ENCODE measurements around the gene SDHD. TPM values are rescaled to one million over a fixed set of nuclear protein-coding genes. Genes with fewer than 3 reads are reported as not detected.

The SDHD gene
- total and polyA plus RNA-seq, 2 donors (not counting 1 experiment from before 2014, with no cell fraction given) = 43.0 to 57.7 TPM

DNA sequence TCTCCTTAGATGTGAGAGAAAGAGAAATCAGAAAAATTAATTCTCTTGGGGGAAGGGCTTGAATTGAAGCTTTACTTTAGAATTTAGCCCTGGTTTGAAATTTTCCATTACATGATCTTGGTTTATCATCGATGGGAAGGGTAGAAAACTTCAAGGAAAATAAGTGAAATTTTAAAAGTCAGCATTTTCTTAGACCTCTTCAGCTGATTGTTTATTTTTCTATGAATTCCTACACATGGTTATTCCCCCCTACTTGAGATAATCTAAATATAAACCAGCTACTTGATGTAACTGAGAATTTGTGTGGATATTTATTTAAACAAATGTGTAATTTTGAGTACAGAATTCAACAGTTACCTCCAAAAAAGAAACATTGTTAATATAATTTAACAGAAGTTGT lies 23.8 kb upstream of the SDHD start:
- H2AFZ ChIP-seq (ENCODE audit: insufficient read depth, low read depth, low read length, poor library complexity, severe bottlenecking) = no peak overlapping the region
- Mint-ChIP-seq H3K27ac (no peak overlapping the region), H3K4me3 (no peak overlapping the region), H3K4me1 (no peaks in the 10 kb centered on the region), H3K27me3 (no peaks in the 10 kb centered on the region), H3K9me3 (ENCODE audit: insufficient read depth) (no peaks in the 10 kb centered on the region)
- no peaks in the 10 kb centered on the region for H3K9me3 ChIP-seq (ENCODE audit: control extremely low read depth in 1 of 3, control insufficient read depth in 2 of 3, insufficient read depth in 1 of 3, low read length in 2 of 3)
- DNase-seq = no peak
- intact Hi-C loops (cut with micrococcal nuclease) = no loop called here
- TF ChIP-seq CTCF (IDR thresholded peaks at IDR 0.05) (no peak), EZH2 (IDR thresholded peaks at IDR 0.05; ENCODE audit: borderline replicate concordance, insufficient read depth, low read depth, low read length, poor library complexity, severe bottlenecking) (no peak)
- no peaks in the 10 kb centered on the region for H3K4me1 ChIP-seq (ENCODE audit: control insufficient read depth in 2 of 2, insufficient read depth in 2 of 2, low read length in 2 of 2)
- no CpG with 5 or more reads among the region's 1 CpG for WGBS (ENCODE audit: insufficient coverage)
- ATAC-seq (ENCODE audit: low read depth) = no peak
- H3K4me3 ChIP-seq (ENCODE audit: control extremely low read depth in 1 of 5, extremely low read depth in 1 of 5, insufficient read depth in 1 of 5, low read depth in 2 of 5, low read length in 4 of 5) = no peak overlapping the region
- ChIA-PET POLR2A (no interaction called here), CTCF (interaction anchor here (0.9 kb wide), 1 partner anchor 51 kb away, joined by 3 read pairs; no protein-coding TSS in a partner anchor)
- no peaks in the 10 kb centered on the region for H3K27me3 ChIP-seq (replicated peaks in 1 of 4; ENCODE audit: control extremely low read depth in 1 of 4, control insufficient read depth in 3 of 4, insufficient read depth in 4 of 4, low read length in 3 of 4)
- H3K79me2 ChIP-seq (ENCODE audit: control insufficient read depth, insufficient read depth, low read length) = no peaks in the 10 kb centered on the region
- no peak overlapping the region for H3K9ac ChIP-seq (ENCODE audit: low read length)
- peaks cover 2 to 24% of the 10 kb centered on the region in 2 experiments for H3K36me3 ChIP-seq (replicated peaks in 1 of 2; ENCODE audit: control extremely low read depth in 1 of 2, control insufficient read depth in 1 of 2, extremely low read depth in 1 of 2, insufficient read depth in 2 of 2, low read length in 1 of 2)
- H4K20me1 ChIP-seq (ENCODE audit: control insufficient read depth, insufficient read depth, low read length, poor library complexity, severe bottlenecking) = no peaks in the 10 kb centered on the region
- no peak overlapping the region for H3K27ac ChIP-seq (ENCODE audit: low read length in 2 of 2)
- no peak overlapping the region for H3K4me2 ChIP-seq (replicated peaks; ENCODE audit: low read depth, low read length, poor library complexity, severe bottlenecking)

DNA sequence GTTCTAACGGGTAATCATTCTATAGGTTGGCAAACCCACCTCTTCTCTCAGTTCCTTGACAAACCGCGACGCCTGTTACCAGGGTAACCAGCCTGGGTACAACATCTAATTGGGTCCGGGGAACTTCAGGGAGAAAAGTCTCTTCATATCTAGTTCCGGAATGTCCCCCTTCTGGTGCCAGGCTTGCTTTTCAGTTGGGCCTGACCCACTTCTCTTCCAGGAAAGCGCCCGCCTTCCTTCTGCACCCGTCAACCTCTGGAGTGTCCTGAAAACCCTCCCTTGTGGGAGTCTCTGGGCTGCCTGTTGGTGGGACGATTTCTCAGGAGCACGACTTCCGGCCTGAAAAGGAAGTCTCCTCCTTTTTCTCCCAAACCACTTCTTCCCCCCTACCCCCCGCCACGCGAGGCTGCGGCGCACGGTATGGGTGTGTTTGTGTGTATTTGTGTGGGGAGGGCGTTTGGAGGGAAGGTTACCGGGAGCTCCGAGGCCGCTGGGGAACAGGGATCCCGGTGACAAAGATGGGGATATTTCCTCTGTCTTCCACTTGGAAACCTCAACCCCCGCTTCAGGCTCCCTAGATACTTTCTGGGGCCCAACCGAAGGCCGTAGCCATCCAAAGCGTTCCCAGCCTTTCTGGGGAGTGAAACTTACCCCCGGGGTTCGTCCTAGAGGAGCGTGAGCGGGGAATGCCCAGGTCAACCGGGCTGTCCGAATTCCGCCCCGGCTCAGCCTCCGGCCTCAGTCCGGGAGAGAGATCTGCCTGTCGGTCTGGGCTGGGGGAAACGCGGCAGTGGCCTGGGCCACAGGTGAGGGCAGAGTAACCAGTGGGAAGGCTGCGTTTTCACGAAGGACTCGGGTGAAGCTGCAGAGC lies 12.5 kb upstream of the SDHD start, which contains the start of the genes NKAPD1 and PIH1D2:
NKAPD1 (plus strand) TSS at position 359 of the 871 bp plus-strand sequence. CDS start 1,276 bp downstream, outside the sequence.
PIH1D2 (minus strand) TSS at position 77 of the 871 bp plus-strand sequence. CDS start 843 bp downstream, outside the sequence.
- H3K27ac Mint-ChIP-seq = peak within 1 kb of the TSS; percentile 97
- peak within 1 kb of the TSS; percentile 53 to 88 for H3K27ac ChIP-seq (ENCODE audit: low read length in 2 of 2)
- WGBS (ENCODE audit: insufficient coverage) = 1% methylated on average over 34 of the region's 43 CpGs

More for the DNA sequence above, 12.5 kb upstream of the SDHD start, which contains the start of the genes NKAPD1 and PIH1D2:
- DNase-seq (peak; percentile 95), ATAC-seq (ENCODE audit: low read depth) (peak; percentile 91)
- peaks cover 39% of the 10 kb centered on the region for H3K79me2 ChIP-seq (ENCODE audit: control insufficient read depth, insufficient read depth, low read length)
- ChIA-PET POLR2A (interaction anchor here (1.2 kb wide), 1 partner anchor 12 kb away, joined by 4 read pairs; the partner anchor contains the start of genes SDHD and TIMM8B), CTCF (interaction anchor here (0.8 to 1.3 kb wide), 2 partner anchors 18 to 147 kb away, joined by 3 to 4 read pairs; no protein-coding TSS in a partner anchor)
- no peaks in the 10 kb centered on the region for H3K27me3 ChIP-seq (replicated peaks in 1 of 4; ENCODE audit: control extremely low read depth in 1 of 4, control insufficient read depth in 3 of 4, insufficient read depth in 4 of 4, low read length in 3 of 4)
- TF ChIP-seq CTCF (IDR thresholded peaks at IDR 0.05) (peak; percentile 23), EZH2 (IDR thresholded peaks at IDR 0.05; ENCODE audit: borderline replicate concordance, insufficient read depth, low read depth, low read length, poor library complexity, severe bottlenecking) (no peak)
- H3K4me1 ChIP-seq (ENCODE audit: control insufficient read depth in 2 of 2, insufficient read depth in 2 of 2, low read length in 2 of 2) = peaks cover 12 to 13% of the 10 kb centered on the region in 2 donors
- Mint-ChIP-seq H3K27me3 (peaks cover 3% of the 10 kb centered on the region), H3K4me3 (peak within 1 kb of the TSS; percentile 97), H3K9me3 (ENCODE audit: insufficient read depth) (no peaks in the 10 kb centered on the region), H3K4me1 (peaks cover 31% of the 10 kb centered on the region)
- H3K4me3 ChIP-seq (ENCODE audit: control extremely low read depth in 1 of 5, extremely low read depth in 1 of 5, insufficient read depth in 1 of 5, low read depth in 2 of 5, low read length in 4 of 5) = peak within 1 kb of the TSS; percentile 78 to 98 (median 81)
- H3K9me3 ChIP-seq (ENCODE audit: control extremely low read depth in 1 of 3, control insufficient read depth in 2 of 3, insufficient read depth in 1 of 3, low read length in 2 of 3) = no peaks in the 10 kb centered on the region
- peak within 1 kb of the TSS; percentile 94 for H3K4me2 ChIP-seq (replicated peaks; ENCODE audit: low read depth, low read length, poor library complexity, severe bottlenecking)
- H3K9ac ChIP-seq (ENCODE audit: low read length) = peak within 1 kb of the TSS; percentile 97
- H2AFZ ChIP-seq (ENCODE audit: insufficient read depth, low read depth, low read length, poor library complexity, severe bottlenecking) = peak within 1 kb of the TSS; percentile 89
- intact Hi-C loops (cut with micrococcal nuclease) = loop anchor here (1.0 to 5.0 kb wide), 7 partner anchors 12 to 1241 kb away; partner anchors contain the start of genes CFAP68, DLAT, FDXACB1 and PTS
- no peaks in the 10 kb centered on the region for H4K20me1 ChIP-seq (ENCODE audit: control insufficient read depth, insufficient read depth, low read length, poor library complexity, severe bottlenecking)
- peaks cover 1 to 23% of the 10 kb centered on the region in 2 experiments for H3K36me3 ChIP-seq (replicated peaks in 1 of 2; ENCODE audit: control extremely low read depth in 1 of 2, control insufficient read depth in 1 of 2, extremely low read depth in 1 of 2, insufficient read depth in 2 of 2, low read length in 1 of 2)
